Esophagus squamous epithelium (tissue), 5 donors: ENCODE results near the gene ANKRD44. TPM values are rescaled to one million over a fixed set of nuclear protein-coding genes. Genes with fewer than 3 reads are reported as not detected.

Source experiments
- DNase-seq: peaks from one replicate; lab custom pipeline; 2025; lab: John Stamatoyannopoulos, UW
- H3K27ac ChIP-seq, 4 donors: fragments of 200-600 bp; sonication (generic); one replicate each; pipeline ENCODE4 v1.5.1; 2016 to 2019; ENCODE audit warnings: mild to moderate bottlenecking in 1 of 4
- H3K27me3 ChIP-seq, 4 donors: fragments of 200-600 bp; sonication (generic); 1 replicate in 3 of 4; 2 replicates in 1 of 4; pipeline versions ENCODE4 v1.5.1 to v1.6.0; 2017 to 2021; ENCODE audit warnings: antibody characterized with exemption in 1 of 4
- H3K36me3 ChIP-seq, 3 donors: fragments of 200-600 bp; sonication (generic); one replicate each; pipeline ENCODE4 v1.5.1; 2016 to 2019
- H3K4me1 ChIP-seq, 3 donors: fragments of 200-600 bp; sonication (generic); one replicate each; pipeline ENCODE4 v1.5.1; 2017 to 2019
- H3K4me3 ChIP-seq, 4 donors: fragments of 200-600 bp; sonication (generic); 1 replicate in 3 of 4; 2 replicates in 1 of 4; pipeline ENCODE4 v1.5.1; 2016 to 2019; ENCODE audit warnings: mild to moderate bottlenecking in 2 of 4, moderate library complexity in 1 of 4
- H3K9me3 ChIP-seq, 3 donors: fragments of 200-600 bp; sonication (generic); one replicate each; pipeline ENCODE4 v1.5.1; 2016 to 2019
- POLR2A ChIP-seq, 4 donors: fragments of 450-650 bp; IDR thresholded peaks; one replicate each; pipeline ENCODE4 v1.6.1; 2017; ENCODE audit warnings: antibody characterized with exemption in 4 of 4, mild to moderate bottlenecking in 4 of 4, moderate library complexity in 3 of 4
- WGBS, 2 donors: methylation state at CpG; one replicate each; pipeline ENCODE4 v1.1.5; 2018; 5-methylcytosine and 5-hydroxymethylcytosine counted together
- intact Hi-C: fragments of 100-400 bp; cut with DNase I; formaldehyde crosslinking; loops from one replicate; pipeline ENCODE4 v1.15.0; 2022
- total RNA-seq, 4 donors: library from RNA; depleted of rRNA; stranded (reverse); fragments of >200 nt; gene quantifications; one replicate each; pipeline ENCODE4 v1.1.0, GENCODE V29; 2016
- TF ChIP-seq, protein P1 (sequence below), 6 experiments: fragments of 450-650 bp in 4 of 6; fragments of 200-600 bp in 2 of 6; sonication (generic) in 2 of 6; IDR thresholded peaks; one replicate each; pipeline ENCODE4 v1.5.1; 2016 to 2019; ENCODE audit warnings: antibody characterized with exemption in 6 of 6, mild to moderate bottlenecking in 4 of 6, moderate library complexity in 4 of 6
- donor health status: DM: yes; HTN: yes; CAD: no.

Gene ANKRD44
- total RNA-seq, 4 donors from 2014 or later = 4.5 to 54.0 (median 11.4) TPM

DNA sequence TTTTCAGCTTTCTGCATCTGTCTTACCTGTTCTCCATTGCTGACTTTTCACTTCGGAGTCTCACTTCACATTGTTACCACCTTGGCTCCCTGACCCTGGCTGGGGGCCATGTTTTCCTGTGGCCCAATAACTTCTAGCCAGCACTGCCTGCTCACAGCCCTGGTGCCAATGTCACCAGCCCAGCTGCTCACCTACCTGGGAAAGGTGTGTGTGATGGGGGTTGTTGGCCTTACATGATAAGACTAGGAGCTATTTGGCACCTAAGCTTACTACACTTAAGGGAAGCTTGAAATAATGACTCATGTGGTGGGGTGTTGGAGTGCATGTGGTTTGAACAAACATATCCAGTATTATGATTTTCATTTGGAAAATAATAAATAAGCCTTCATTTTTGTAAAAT is 346.6 kb downstream of the ANKRD44 start:
- H3K27me3 ChIP-seq = no peaks in the 10 kb centered on the region
- H3K36me3 ChIP-seq = no peaks in the 10 kb centered on the region
- intact Hi-C loops = no loop called here
- no peaks in the 10 kb centered on the region for H3K4me1 ChIP-seq
- no peaks in the 10 kb centered on the region for H3K9me3 ChIP-seq
- H3K27ac ChIP-seq = no peak overlapping the region
- TF ChIP-seq, protein P1, sequence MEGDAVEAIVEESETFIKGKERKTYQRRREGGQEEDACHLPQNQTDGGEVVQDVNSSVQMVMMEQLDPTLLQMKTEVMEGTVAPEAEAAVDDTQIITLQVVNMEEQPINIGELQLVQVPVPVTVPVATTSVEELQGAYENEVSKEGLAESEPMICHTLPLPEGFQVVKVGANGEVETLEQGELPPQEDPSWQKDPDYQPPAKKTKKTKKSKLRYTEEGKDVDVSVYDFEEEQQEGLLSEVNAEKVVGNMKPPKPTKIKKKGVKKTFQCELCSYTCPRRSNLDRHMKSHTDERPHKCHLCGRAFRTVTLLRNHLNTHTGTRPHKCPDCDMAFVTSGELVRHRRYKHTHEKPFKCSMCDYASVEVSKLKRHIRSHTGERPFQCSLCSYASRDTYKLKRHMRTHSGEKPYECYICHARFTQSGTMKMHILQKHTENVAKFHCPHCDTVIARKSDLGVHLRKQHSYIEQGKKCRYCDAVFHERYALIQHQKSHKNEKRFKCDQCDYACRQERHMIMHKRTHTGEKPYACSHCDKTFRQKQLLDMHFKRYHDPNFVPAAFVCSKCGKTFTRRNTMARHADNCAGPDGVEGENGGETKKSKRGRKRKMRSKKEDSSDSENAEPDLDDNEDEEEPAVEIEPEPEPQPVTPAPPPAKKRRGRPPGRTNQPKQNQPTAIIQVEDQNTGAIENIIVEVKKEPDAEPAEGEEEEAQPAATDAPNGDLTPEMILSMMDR (IDR thresholded peaks at IDR 0.05) = no peak
- TF ChIP-seq POLR2A (IDR thresholded peaks at IDR 0.05) = no peak
- 67 to 76% methylated on average over 1 of the region's 1 CpG for WGBS, 2 donors
- H3K4me3 ChIP-seq = no peak overlapping the region
- no peak for DNase-seq

DNA sequence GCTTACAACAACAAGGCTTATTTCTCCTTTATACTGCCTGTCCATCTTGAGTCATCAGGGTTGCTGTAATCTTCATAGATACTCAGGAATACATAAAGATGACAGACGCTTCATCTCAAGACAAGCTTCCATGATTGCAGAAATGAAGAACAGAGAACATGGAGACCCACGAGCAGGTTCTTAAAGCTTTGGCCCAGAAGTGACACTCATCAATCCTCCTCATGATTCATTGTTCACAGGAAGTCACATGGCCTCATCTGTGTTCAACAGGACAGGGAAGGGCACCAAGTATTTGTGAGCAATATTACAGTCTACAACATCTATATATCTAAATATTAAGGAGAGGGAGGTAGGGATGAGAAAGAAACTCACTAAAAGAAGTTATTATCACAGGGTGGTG is 347.5 kb downstream of the ANKRD44 start:
- H3K27ac ChIP-seq = no peak overlapping the region
- WGBS, 2 donors = 52 to 65% methylated on average over 2 of the region's 2 CpGs
- no peaks in the 10 kb centered on the region for H3K36me3 ChIP-seq
- H3K27me3 ChIP-seq = no peaks in the 10 kb centered on the region
- no peak for DNase-seq
- TF ChIP-seq, protein P1 (IDR thresholded peaks at IDR 0.05) = no peak
- TF ChIP-seq POLR2A (IDR thresholded peaks at IDR 0.05) = no peak
- no peak overlapping the region for H3K4me3 ChIP-seq
- H3K9me3 ChIP-seq = no peaks in the 10 kb centered on the region
- H3K4me1 ChIP-seq = no peaks in the 10 kb centered on the region
- intact Hi-C loops = no loop called here

- 87 to 93% methylated on average over 2 of the region's 2 CpGs for WGBS, 2 donors
- TF ChIP-seq, protein P1 (IDR thresholded peaks at IDR 0.05) = no peak
- no peak for TF ChIP-seq POLR2A (IDR thresholded peaks at IDR 0.05)
- no peaks in the 10 kb centered on the region for H3K27me3 ChIP-seq
- H3K4me3 ChIP-seq = no peak overlapping the region
- no peak for DNase-seq
- no peaks in the 10 kb centered on the region for H3K36me3 ChIP-seq
- no peaks in the 10 kb centered on the region for H3K4me1 ChIP-seq
- no peaks in the 10 kb centered on the region for H3K9me3 ChIP-seq
- intact Hi-C loops = no loop called here
- H3K27ac ChIP-seq = no peak overlapping the region
These were observed 348.3 kb downstream of the ANKRD44 start for GRCh38 chr2:196962325-196962724.

DNA sequence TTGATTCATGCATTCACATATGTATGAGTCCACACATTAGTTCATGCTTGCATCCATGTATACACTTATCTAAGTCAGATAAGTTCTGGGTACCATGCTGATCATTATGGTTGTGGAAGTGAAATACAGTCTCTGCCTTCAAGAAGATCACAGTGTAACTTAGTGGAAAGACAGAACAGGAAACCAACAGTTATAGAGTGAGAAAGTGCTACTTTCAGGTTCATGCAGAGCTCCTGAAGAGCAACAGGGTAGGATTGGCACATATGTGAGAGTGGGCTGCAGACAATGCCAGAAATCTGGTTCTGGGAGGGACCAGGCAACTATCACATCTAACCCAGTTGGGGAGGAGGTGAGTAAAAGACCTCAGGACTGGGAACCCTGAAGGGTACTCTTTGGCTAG is 348.7 kb downstream of the ANKRD44 start:
- no peak for DNase-seq
- intact Hi-C loops = no loop called here
- H3K9me3 ChIP-seq = no peaks in the 10 kb centered on the region

DNA sequence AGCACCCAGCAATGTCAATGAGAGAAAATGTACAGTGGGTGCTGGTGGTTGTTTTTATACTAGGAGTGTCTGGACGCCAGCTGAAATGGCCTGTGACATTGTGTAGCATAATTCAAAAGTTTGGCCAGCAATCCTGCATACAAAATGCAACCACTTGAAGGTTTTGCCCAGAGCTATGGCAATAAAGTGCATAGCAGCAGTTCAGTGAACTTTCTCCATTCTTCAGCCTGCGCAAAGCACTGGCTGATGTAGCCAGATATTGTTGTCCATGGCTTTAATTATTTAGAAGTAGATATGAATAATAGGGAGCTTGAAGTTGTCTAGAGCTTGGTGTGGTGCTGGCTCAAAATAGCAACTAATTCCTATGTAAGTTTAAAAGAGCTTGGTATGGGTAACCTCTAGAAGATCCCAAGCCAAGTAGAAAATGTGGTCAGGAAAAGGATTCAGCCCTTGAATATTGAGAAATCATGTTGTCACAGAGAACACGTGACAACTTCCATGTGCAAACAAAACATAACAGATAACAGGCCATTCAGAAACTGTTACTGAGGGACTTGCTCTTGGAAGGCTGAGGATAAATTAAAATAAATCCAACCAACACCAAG is 350.7 kb downstream of the ANKRD44 start:
- H3K27ac ChIP-seq = no peak overlapping the region
- intact Hi-C loops = no loop called here
- H3K4me3 ChIP-seq = no peak overlapping the region
- no peaks in the 10 kb centered on the region for H3K36me3 ChIP-seq
- WGBS, 2 donors = 82 to 98% methylated on average over 3 of the region's 3 CpGs
- no peaks in the 10 kb centered on the region for H3K9me3 ChIP-seq
- TF ChIP-seq, protein P1 (IDR thresholded peaks at IDR 0.05) = no peak
- peaks cover 0 to 5% (median 0%) of the 10 kb centered on the region in 3 donors for H3K4me1 ChIP-seq
- no peaks in the 10 kb centered on the region for H3K27me3 ChIP-seq
- DNase-seq = no peak

More for the DNA sequence above, 348.7 kb downstream of the ANKRD44 start:
- H3K4me3 ChIP-seq = no peak overlapping the region
- H3K4me1 ChIP-seq = no peaks in the 10 kb centered on the region
- H3K27me3 ChIP-seq = no peaks in the 10 kb centered on the region
- no peak overlapping the region for H3K27ac ChIP-seq
- no peaks in the 10 kb centered on the region for H3K36me3 ChIP-seq
- TF ChIP-seq, protein P1 (IDR thresholded peaks at IDR 0.05) = no peak
- no peak for TF ChIP-seq POLR2A (IDR thresholded peaks at IDR 0.05)
